AG09319 (cell line): ENCODE measurements around the gene DNAJB12.
A peak's percentile ranks its signal among the peaks of the same experiment; 100 is the strongest.
"Not testable (repeated sequence)": the region's sequence is repeated elsewhere in the genome, so short reads cannot be mapped to it uniquely, and the experiment has no call there.

ENCODE experiments used
- DNase-seq: peaks from one replicate; pipeline ENCODE4 v3.0.0-alpha.2; 2010; ENCODE audit warnings: low read depth; ENCODE audit errors: extremely low read depth
- CTCF ChIP-seq: IDR thresholded peaks from 2 replicates; pipeline ENCODE4 v1.5.1; 2011; ENCODE audit warnings: low read depth, mild to moderate bottlenecking, inconsistent platforms, low read length, moderate library complexity

DNAJB12 gene

DNA sequence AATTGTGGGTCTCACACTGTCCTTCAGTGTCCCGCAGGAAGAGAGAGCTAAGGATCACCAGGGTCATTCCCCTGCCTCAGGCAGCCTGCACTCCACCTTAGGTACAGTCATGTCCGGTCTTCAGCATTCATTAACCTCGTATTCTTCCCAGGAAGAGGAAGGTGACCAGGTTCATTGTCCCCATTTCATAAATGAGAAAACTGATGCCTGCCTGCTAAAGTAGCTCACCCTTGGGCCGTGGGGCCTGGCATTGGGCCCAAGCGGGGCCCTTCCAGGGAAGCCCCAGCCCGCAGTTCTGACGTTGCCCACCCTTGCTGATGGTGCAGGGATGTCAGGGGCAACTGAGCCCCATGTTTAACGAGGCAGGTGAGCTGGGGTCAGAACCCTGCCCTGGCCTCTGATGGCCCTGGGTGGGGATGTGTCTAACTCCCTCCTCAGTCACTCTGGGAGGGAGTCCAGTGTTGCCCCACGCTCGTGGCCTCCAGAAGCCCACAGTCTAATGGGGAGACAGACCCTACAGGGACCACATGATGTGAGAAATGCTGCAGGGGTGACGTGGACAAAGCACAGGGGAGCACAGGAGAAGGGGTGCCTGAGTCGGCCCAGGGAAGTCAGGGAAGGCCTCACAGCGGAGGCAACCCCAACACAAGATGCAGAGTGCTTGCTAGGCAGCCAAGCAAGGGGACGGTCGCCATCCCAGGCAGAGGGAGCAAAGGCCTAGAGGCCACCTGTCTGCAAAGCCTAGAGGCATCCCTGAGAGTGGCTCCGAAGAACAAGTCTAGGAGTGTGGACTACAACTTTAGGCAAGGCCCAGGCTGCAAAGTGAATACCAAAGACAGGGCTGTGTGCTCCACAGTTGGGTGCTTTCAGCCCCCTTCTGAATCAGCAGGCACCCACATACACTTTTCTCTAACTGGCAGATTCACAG, 55.9 kb downstream of the DNAJB12 start:
- no peak for TF ChIP-seq CTCF
- no peak for DNase-seq

DNA sequence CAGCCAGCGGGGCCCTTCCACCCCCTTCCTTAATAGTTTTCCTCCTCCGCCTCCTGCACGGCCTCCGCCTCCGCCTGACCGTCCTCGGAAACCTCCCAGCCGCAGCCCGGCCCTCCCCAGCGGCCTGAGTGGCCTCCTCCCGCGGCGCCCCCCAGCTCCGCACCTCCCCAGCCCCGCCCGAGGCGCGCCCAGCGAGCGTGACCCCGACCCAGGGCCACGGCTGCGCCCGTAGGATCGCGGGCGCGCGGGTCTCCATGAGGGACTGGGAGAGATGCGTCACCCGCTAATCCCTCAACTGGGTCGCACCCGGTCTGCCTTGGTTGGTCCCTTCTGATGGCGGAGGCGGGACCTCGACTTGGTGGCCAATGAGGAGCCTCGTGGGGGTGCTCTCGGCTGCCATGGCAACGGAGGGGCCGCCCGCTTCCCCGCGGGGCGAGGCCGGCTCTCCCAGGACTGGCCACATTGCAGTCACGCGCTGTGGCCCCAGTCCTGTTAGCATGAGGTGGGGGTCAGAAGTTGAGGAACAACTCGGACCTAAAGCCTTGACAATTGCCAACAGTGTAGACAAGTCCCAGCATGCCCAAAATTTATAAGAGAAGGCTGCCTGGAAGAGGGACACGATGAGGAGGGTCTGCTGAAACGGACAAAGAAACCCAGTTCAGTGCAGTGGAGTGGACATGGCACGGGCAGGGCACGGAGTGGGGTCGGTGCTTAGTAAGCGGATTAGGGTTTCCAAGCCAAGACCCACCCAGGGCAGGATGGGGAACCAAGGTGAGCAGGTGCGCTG, 56.7 kb downstream of the DNAJB12 start:
- DNase-seq: peak; percentile 98
- no peak for TF ChIP-seq CTCF

DNA sequence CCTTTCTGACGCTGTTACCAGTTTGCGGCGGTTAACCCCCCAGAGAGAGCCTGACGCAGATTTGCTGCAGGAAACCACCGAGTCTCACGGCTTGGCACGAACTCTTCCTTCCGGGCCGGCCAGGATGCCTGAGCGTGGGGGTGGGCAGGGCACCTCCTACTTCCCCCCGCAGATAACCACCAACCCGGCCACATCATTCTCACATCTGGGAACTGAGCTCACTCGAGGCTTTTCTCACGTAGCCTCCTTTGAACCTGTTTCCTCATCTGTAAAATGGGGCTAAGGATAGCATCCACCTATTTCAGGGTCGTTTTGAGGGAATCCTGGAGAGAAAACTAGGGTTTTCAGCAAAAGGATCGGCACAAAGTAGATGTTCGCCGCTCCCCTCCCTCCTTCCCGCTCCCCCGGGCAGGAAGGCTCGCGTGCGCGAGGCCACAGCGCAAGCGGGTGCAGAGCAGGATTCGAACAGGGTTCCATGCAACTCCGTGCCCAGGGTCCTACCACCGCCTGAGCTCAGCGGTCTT, 57.4 kb downstream of the DNAJB12 start:
- TF ChIP-seq CTCF: no peak
- peak; percentile 94 for DNase-seq

DNA sequence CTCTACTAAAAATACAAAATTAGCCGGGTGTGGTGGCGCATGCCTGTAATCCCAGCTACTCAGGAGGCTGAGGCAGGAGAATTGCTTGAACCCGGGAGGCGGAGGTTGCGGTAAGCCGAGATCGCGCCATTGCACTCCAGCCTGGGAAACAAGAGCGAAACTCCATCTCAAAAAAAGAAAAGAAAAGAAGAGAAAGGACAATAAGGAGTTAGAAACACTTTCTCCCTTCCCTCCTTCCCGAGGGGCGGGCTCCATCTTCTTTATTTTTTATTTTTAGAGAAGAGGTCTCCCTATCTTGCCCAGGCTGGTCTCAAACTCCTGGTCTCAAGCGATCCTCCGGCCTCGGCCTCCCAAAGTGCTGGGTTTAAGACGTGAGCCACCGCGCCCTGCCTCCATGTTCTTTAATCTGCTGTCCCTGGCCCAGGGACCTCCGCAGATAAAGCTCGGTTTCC, 57.9 kb downstream of the DNAJB12 start:
- DNase-seq: not testable (repeated sequence)

- TF ChIP-seq CTCF: no peak
These were observed 59.3 kb downstream of the DNAJB12 start for GRCh38 chr10:72295330-72295910.

DNA sequence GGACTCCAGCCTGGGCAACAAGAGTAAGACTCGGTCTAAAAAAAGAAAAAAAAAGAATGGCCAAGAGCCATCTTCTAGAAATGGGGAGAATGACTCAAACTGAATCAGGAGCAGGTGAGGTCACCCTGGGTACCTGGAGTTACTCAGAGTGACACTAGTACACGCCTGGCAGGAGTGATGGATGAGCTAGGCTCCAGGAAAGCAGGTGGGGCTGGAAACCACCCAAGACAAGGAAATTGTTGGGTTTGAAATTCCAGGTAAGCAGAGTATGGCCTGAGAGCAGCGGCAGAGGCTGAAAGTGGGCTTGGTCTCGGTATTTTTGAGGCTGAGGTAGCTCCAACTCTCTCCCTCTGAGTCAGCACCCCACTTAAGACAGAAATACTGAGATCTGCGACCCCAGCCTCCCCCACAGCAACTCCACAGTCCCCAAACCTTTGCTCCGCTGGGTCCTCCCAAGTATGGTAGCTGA, 62.5 kb downstream of the DNAJB12 start:
- TF ChIP-seq CTCF: no peak
- no peak for DNase-seq

More at GRCh38 chr10:72295330-72295910, 59.3 kb downstream of the DNAJB12 start:
- no peak for DNase-seq

- no peak for DNase-seq
- no peak for TF ChIP-seq CTCF
These were observed 63.6 kb downstream of the DNAJB12 start for GRCh38 chr10:72291019-72291532.
